Stimulated activated naive CD8-positive, alpha-beta T cell treated with anti-CD3 and anti-CD28 coated beads, Interleukin-15, amount 100 ng/mL, for 72 hours (primary cell): ENCODE data around the gene ZNF831.

Source experiments
- ATAC-seq: fragments of 150-1000 bp; cut with Tn5 transposase; 2 replicates; pipeline ENCODE4 v1.10.0; 2021; ENCODE audit warnings: mild to moderate bottlenecking, moderate library complexity
- DNase-seq, 2 donors: peaks; one replicate each; pipeline ENCODE4 v3.0.0; 2021 to 2022
- H3K27ac Mint-ChIP-seq, 2 donors: one replicate each; pipeline ENCODE4 v1.8.0; 2022; ENCODE audit warnings: mild to moderate bottlenecking in 2 of 2, mixed read lengths in 2 of 2, moderate library complexity in 2 of 2
- H3K27me3 Mint-ChIP-seq: one replicate; pipeline ENCODE4 v1.8.0; 2022; ENCODE audit warnings: mixed read lengths
- H3K4me1 Mint-ChIP-seq: one replicate; pipeline ENCODE4 v1.8.0; 2022; ENCODE audit warnings: mild to moderate bottlenecking, mixed read lengths
- H3K4me3 Mint-ChIP-seq, 2 donors: one replicate each; pipeline ENCODE4 v1.8.0; 2022; ENCODE audit warnings: mild to moderate bottlenecking in 2 of 2, mixed read lengths in 2 of 2, moderate library complexity in 1 of 2
- H3K9me3 Mint-ChIP-seq, 2 donors: one replicate each; pipeline ENCODE4 v1.8.0; 2022; ENCODE audit warnings: mixed read lengths in 2 of 2

ZNF831 gene

DNA sequence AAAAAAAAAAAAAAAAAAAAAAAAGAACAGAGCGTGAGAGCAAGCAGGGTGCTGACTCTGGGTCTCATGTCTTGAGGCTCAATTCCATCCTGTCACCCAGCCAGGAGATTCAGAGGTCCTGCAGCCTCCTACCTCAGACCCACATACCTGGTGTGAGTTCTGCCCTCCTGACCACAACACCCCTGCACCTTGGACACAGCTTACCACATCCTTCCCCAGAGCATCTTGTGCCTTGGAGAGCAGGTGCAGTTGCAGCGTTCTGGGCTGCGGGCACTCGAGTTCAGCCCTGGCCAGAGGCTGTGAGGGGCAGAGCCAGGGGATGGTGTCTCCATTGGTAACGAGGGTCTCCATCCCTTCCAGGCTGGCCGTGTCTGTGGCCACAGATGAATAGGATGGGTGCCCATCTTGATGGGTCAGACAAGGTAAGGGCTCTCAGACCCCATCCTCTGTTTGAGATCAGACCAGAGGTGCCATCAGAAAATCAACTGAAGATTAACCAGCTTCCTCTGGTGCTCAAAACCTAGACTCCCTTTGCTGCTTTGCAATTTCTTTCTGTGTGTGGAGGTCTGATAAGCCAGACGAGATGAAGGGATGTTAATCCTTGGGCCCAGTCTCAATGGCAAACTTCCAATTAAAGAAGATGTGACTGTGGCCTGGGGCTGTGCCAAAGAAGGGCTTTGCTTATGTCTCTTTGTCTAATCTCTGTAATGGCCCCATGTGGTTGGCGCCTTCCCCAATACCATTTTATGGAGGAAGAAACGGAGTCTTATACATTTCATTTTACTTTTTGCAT is 14.7 kb upstream of the ZNF831 start:
- H3K27ac Mint-ChIP-seq = peak overlapping the region; percentile 97 to 99
- H3K4me3 Mint-ChIP-seq = peak overlapping the region; percentile 75
- ATAC-seq = no peak

DNA sequence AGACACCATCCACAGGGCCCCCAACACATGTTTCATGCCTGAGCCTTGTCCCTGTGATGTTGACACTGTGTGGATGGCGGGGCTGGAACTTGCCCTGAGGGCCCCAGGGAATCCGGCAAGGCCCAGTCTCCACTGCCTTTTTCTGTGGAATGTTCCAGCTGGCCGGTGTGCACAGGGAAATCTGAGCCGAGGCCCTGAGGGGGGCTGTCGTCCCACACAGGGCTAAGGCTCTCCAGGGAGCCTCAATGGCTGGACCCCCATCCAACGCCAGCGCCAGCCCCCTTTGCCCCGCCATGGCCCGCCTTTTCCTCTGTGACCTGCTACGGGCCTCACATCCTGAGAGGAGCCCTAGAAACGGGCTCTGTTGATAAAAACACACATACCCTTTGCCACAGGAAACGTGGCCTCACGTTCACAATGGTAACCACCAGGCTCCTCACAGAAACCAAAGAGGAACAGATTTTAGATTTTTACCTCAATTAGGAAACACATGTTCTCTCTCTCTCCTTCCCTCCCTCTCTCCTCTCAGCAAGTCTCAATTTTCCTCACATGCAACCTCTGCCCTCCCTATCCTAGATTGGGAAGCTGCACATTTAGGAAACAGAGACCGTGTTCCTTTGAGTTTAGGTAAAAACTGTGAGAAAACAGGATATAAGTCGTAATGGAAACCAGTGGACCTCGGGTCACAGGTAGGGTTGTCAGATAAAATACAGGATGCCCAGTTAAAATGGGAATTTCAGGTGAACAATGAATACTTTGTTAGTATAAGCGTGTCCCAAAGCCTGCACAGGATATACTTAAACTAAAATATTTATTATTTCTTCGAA is 13.7 kb upstream of the ZNF831 start:
- Mint-ChIP-seq H3K4me3 (peak overlapping the region; percentile 75), H3K27me3 (no peaks in the 10 kb centered on the region), H3K9me3 (no peaks in the 10 kb centered on the region), H3K4me1 (peaks cover 95% of the 10 kb centered on the region), H3K27ac (peak overlapping the region; percentile 97 to 99)
- ATAC-seq (peak; percentile 80), DNase-seq (peak; percentile 63 to 83)

More for the DNA sequence above, 14.7 kb upstream of the ZNF831 start:
- no peaks in the 10 kb centered on the region for H3K9me3 Mint-ChIP-seq
- peak in 1 of 2 donors; percentile 40 for DNase-seq
- peaks cover 95% of the 10 kb centered on the region for H3K4me1 Mint-ChIP-seq
- H3K27me3 Mint-ChIP-seq = no peaks in the 10 kb centered on the region

DNA sequence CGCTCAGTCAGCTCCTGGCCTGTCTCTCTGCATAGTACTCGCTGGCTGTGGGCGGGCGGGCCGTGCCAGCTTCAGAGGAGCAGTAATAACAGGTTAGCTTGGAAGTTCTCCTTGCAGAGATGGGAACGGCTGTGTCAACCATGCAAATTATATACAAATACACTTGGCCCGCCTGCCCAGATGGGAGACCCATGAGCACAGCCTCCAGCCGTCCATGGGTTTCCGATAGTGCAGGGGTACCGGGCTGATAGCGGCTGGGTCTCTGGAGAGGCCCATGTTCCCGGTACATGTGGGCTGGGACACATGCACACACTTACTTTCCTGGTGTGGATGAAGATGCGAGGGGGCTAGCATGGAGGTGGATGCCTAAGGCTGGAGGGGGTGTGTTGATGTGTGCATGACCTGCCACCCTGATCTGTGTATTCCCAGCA is 12.8 kb upstream of the ZNF831 start:
- ATAC-seq (no peak), DNase-seq (no peak)
- Mint-ChIP-seq H3K27me3 (no peaks in the 10 kb centered on the region), H3K27ac (peak overlapping the region in 1 of 2 donors; percentile 10), H3K4me1 (peaks cover 94% of the 10 kb centered on the region), H3K9me3 (no peaks in the 10 kb centered on the region), H3K4me3 (peak overlapping the region in 1 of 2 donors; percentile 77)

DNA sequence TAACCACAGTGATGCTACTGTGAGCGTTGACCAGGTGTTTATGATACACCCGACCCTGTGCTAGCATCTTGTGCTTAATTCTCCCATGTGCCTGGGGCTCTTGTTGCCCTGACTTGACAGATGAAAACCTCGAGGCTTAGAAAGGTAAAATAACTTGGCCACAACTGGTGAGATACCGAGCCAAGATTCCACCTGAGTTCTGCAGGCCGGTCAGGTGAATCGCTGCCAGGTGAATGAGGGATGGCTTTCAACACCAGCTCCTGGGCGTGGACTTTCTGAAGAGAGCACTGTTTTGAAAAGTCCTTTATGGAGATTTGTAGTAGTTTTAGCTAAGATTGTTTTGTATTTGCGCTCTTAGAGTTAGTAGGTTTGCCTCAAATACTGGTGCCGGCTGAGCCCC is 12.2 kb upstream of the ZNF831 start:
- Mint-ChIP-seq H3K4me1 (peaks cover 98% of the 10 kb centered on the region), H3K4me3 (peak overlapping the region; percentile 36 to 77), H3K27ac (peak overlapping the region; percentile 43 to 77), H3K27me3 (no peaks in the 10 kb centered on the region), H3K9me3 (no peaks in the 10 kb centered on the region)
- DNase-seq = no peak
- ATAC-seq = no peak

DNA sequence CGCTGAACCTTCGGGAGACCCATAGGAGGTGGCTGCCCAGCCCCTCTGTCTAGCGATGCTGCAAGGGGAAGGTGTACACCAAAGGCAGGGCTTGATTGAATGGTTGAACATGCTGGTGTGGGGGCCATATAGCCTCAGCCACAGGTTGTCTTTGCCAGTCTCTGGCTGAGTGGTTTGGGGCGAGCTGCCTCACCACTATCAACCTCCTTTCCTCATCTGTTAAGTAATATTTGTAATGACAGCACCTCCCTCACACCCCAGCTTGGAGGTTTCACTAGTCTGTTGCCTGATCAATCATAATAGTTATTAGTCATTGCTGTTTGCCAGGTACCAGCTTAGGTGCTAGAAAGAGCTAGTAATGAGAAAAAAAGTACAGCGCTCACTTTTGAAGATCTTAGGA is 11.8 kb upstream of the ZNF831 start:
- DNase-seq (peak; percentile 57 to 78), ATAC-seq (peak; percentile 85)
- Mint-ChIP-seq H3K27ac (peak overlapping the region; percentile 60 to 77), H3K4me1 (peaks cover 99% of the 10 kb centered on the region), H3K27me3 (no peaks in the 10 kb centered on the region), H3K9me3 (no peaks in the 10 kb centered on the region), H3K4me3 (peak overlapping the region; percentile 36 to 77)

DNA sequence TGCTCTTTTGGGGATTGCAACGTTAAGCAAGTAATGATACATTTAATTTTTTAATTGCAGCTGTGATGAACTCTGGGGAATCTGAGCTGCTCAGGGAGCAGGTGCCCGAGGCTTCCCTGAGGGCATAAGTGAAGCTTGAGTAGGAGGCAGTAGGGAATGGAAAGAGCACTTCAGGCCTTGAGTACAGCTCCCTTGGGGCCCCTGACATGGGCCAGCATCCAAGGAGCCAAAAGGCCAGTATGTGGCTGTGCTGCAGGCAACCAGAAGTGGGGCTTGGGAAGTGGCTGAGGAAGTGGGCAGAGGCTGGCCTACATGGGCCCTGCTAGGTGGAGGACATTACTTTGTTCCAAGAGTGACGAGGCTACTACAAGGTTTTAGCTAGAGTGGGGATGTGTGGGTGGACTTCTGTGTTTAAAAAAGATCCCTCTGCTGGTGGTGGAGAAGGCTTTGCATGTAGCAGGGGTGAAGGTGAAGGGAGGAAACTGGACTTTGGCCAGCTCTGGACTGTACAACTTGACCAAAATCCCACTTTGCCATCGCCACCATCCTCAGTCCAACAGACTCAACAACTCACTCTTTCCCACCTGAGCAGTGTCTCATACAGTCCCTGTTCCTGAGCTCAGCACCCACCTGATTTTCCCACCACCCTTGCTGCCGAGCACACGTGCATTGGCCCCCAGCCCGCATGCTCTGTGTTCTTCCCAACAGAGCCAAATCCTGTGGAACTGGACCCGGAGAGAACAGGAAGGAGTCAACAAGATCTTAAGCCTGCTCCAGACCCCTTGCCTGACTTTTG is 10.9 kb upstream of the ZNF831 start:
- DNase-seq (no peak), ATAC-seq (no peak)
- Mint-ChIP-seq H3K27ac (no peak overlapping the region), H3K4me1 (peaks cover 99% of the 10 kb centered on the region), H3K4me3 (peak overlapping the region in 1 of 2 donors; percentile 77), H3K9me3 (no peaks in the 10 kb centered on the region), H3K27me3 (no peaks in the 10 kb centered on the region)

DNA sequence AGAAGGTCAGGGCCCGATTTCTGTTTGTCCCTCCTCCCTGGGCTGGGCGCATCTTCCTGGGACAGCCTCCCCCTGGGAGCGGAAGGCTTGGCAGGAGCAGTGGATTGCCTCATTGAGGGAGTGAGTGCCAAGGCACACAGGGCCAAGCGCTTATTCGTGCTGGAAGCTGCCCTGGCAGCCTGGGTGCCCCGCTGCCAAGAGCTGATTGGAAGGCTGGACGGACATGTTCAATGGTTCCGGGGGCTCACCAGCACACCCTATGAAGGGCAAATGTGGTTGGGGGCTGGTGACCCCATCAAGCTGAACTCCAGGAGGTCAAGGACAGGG is 10.3 kb upstream of the ZNF831 start:
- Mint-ChIP-seq H3K27me3 (no peaks in the 10 kb centered on the region), H3K4me3 (no peak overlapping the region), H3K27ac (no peak overlapping the region), H3K9me3 (no peaks in the 10 kb centered on the region), H3K4me1 (peaks cover 99% of the 10 kb centered on the region)
- no peak for ATAC-seq
- no peak for DNase-seq

DNA sequence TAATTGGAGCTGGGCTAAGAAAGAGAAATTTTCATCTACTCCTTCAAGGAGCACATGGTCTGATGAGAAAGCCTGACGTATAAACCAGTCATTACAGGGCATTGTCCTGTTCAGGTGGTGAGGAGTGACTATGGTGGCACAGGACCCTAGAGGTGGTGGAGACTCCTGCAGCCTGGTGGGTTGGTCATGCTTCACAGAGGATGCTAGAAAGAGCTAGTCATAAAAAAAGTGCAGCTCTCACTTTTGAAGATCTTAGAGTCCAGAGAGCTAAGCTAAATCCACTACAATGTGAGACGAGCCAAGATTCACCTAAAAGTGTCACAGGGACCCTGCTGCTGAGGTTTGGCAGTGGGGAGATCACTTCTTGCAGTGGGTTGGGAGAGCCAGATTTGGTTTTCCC is 9.8 kb upstream of the ZNF831 start:
- DNase-seq (peak in 1 of 2 donors; percentile 31), ATAC-seq (peak; percentile 41)
- peaks cover 98% of the 10 kb centered on the region for H3K4me1 Mint-ChIP-seq
- H3K27ac Mint-ChIP-seq = no peak overlapping the region
- no peaks in the 10 kb centered on the region for H3K27me3 Mint-ChIP-seq
- H3K9me3 Mint-ChIP-seq = no peaks in the 10 kb centered on the region
- H3K4me3 Mint-ChIP-seq = no peak overlapping the region

DNA sequence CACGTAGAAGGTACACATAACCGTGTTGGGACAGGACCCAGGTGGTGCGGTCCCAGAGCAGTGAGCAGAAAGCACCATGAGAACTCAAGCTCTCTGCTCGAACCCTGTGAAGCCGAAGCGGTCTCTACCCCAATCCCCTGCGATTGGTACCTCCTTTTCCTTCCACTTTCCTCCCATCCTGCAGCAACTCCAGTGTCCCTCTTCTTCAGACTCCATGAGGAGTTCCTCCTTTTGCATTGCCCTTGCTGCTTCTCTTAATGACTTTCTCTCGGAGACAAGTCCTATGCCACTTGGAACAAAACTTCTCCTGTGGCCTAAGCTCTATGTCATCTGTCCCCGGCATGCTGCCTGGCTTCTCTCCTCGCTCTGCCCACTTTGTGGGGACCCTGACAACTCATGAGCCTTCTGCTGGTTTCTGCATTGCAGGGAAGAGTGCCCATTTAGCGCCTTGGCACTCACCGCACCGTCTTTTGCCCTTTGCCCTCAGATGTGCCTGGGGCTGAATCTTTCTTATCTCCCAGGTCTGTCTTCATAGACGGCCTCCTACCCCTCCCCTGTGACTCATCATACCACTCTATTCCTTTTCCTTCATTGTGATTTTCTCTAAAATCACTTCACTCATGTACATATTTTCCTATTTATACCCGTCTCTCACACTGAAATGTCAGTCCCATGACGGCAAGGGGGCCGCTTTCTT is 9.2 kb upstream of the ZNF831 start:
- H3K27me3 Mint-ChIP-seq = no peaks in the 10 kb centered on the region
- no peaks in the 10 kb centered on the region for H3K9me3 Mint-ChIP-seq
- no peak for ATAC-seq
- H3K4me3 Mint-ChIP-seq = no peak overlapping the region
- peaks cover 98% of the 10 kb centered on the region for H3K4me1 Mint-ChIP-seq
- no peak overlapping the region for H3K27ac Mint-ChIP-seq
- no peak for DNase-seq

DNA sequence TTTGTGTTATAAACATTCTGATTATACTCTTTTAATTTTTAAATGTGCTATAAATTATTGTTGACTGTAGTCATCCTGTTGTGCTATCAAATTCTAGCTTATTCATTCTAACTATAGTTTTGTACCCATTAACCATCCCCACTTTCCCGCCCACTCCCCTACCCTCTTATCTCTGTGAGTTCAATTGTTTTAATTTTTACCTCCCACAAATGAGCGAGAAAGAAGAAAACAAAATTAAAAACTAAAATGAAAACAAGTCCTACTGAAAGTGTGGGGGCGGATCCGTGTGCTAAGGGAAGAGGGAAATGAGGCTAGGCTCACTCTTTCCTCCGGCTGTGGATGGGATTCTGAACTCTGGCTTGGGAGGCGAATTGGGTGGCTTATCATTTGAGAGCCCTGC is 6.6 kb upstream of the ZNF831 start:
- peak overlapping the region; percentile 30 to 81 for H3K27ac Mint-ChIP-seq
- no peak overlapping the region for H3K4me3 Mint-ChIP-seq
- DNase-seq = no peak
- no peaks in the 10 kb centered on the region for H3K27me3 Mint-ChIP-seq
- ATAC-seq = no peak
- H3K4me1 Mint-ChIP-seq = peaks cover 98% of the 10 kb centered on the region
- H3K9me3 Mint-ChIP-seq = no peaks in the 10 kb centered on the region

DNA sequence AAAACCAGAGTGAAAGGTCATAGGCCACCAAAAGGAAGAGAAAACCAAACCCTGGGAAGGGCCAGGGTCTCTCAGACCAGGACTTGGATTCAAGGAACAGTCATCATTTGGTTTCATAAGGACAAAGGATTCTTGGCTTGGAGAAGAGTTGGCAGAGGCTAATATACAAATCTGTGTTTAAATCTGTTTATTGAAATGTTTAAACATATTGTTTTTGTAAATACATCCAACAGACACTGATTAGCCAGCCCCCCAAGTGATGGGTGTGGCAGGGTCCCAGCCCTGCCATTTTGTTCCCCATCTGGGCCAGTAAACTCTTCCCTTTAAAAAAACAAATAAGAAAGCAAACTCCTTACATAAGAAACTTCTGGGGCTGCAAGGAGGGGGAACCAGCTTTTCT is 6.1 kb upstream of the ZNF831 start:
- DNase-seq (no peak), ATAC-seq (no peak)
- H3K4me1 Mint-ChIP-seq = peaks cover 98% of the 10 kb centered on the region
- H3K27me3 Mint-ChIP-seq = no peaks in the 10 kb centered on the region
- H3K9me3 Mint-ChIP-seq = no peaks in the 10 kb centered on the region
- no peak overlapping the region for H3K4me3 Mint-ChIP-seq
- H3K27ac Mint-ChIP-seq = peak overlapping the region in 1 of 2 donors; percentile 81

DNA sequence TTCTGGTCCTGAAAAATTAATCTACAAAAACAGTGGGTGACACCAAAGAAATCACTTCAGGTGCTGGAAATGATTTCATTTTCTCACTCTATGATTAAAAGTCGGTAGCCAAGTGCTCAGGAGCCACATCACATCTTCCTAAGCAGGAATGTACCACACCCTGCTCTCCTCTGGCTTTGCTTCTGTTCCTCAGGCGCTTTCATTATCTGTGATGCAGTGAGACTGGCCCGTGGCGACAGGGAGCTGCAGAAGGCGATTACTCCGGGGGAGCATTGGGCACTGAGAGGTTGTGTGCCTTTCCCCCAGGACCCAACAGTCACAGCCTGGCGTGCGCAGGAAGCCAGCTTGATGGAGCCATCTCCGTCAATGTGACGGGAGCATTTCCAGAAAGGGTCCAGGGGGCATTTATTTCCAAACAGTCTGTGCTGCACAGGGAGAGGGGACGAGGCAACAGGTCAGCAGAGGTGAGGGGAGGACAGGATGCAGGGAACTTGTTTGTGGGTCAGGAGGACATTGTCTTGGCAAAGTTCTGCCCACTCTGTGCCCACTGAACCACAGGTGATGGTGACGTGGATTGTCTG is 5.6 kb upstream of the ZNF831 start:
- no peaks in the 10 kb centered on the region for H3K27me3 Mint-ChIP-seq
- no peak for DNase-seq
- peaks cover 98% of the 10 kb centered on the region for H3K4me1 Mint-ChIP-seq
- H3K4me3 Mint-ChIP-seq = no peak overlapping the region
- no peak overlapping the region for H3K27ac Mint-ChIP-seq
- no peaks in the 10 kb centered on the region for H3K9me3 Mint-ChIP-seq
- no peak for ATAC-seq

DNA sequence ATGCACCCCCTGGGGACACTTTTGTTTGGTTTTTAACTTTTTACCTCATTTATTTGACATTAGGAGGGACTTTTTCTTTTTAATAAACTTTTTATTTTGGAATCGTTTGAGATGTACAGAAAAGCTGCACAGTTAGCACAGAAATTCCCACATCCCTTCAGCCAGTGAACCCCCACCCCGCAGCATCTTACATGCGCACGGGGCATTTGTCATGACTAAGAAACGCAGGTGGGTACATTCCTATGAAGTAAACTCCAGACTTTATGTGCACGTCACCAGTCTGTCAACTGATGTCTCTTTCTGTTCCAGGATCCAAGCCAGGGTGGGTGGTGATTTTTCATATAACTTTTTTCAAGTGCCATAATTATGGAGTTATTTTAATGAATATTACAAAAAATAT is 4.9 kb upstream of the ZNF831 start:
- no peaks in the 10 kb centered on the region for H3K9me3 Mint-ChIP-seq
- no peaks in the 10 kb centered on the region for H3K27me3 Mint-ChIP-seq
- no peak for DNase-seq
- no peak for ATAC-seq
- H3K27ac Mint-ChIP-seq = no peak overlapping the region
- H3K4me1 Mint-ChIP-seq = peaks cover 98% of the 10 kb centered on the region
- H3K4me3 Mint-ChIP-seq = peak overlapping the region in 1 of 2 donors; percentile 19

DNA sequence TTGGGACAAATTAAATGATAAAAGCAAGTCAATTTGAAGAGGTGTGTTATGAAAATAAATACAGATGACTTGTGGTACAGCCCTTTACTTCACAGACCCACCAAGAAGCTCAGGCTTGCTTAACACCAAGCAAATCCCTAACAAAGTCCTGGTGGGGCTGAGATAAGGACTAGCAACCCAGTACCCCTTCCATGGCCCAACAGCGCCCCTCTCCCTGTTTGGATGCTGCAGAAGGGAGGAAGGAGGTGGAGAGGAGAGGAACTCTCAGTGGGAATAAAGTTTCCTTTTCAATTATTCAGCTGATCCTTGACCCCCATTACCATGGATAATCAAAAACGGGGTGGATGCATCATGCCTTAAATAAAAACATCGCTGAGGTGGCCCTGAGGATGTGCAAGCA is 4.5 kb upstream of the ZNF831 start:
- no peaks in the 10 kb centered on the region for H3K27me3 Mint-ChIP-seq
- no peaks in the 10 kb centered on the region for H3K9me3 Mint-ChIP-seq
- DNase-seq = no peak
- peak overlapping the region; percentile 87 to 91 for H3K4me3 Mint-ChIP-seq
- H3K4me1 Mint-ChIP-seq = peaks cover 96% of the 10 kb centered on the region
- peak; percentile 22 for ATAC-seq
- H3K27ac Mint-ChIP-seq = peak overlapping the region; percentile 97
